Putamen (tissue), 1 donor: ENCODE results near the gene RPS6KA5.
"Not testable (repeated sequence)": the region's sequence is repeated elsewhere in the genome, so short reads cannot be mapped to it uniquely, and the experiment has no call there.

Experiments used
- DNase-seq: peaks from one replicate; pipeline ENCODE4 v3.0.0-alpha.2; 2016; ENCODE audit warnings: low spot score

RPS6KA5 gene

GRCh38 chr14:90830931-90831701, 229.3 kb downstream of the RPS6KA5 start:
- no peak for DNase-seq

- no peak for DNase-seq
Observed at GRCh38 chr14:90829677-90830076, 230.8 kb downstream of the RPS6KA5 start.

GRCh38 chr14:90828642-90829487, 231.6 kb downstream of the RPS6KA5 start:
- no peak for DNase-seq

DNA sequence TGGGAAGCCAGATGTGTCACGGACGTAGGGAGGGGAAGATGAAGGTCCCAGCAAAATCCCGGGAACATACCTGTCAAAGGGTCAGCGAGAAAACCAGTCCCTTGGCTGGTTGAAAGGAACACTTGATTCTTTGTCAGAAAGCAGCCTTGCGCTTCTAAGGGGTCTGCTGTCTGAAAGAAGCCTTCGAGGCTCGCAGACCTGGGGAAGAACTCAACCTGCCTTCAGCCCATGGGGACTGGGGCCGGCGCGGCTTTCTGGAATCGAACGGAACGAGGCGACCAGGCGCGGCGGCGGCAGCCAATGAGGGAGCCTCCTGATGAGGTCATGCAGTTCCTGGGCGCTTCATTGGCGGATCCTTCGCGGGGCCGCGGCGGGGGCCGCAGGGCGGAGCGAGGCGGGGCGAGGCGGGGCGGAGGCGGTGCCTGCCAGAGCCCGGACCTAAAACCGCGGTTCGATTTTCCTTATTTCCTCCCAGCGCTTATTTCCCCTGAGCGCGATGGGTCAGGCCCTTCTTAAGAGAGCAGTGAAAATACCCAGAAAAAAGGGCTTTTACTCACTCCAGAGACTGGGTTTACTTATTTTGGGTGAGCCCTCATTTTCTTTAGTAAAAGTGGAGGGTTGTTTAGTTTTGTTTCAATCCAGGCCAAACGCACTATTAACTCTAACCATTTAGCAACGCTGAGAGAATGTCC, 232.4 kb downstream of the RPS6KA5 start:
- DNase-seq, result peak; percentile 93

- not testable (repeated sequence) for DNase-seq
Observed at GRCh38 chr14:90823542-90823941, 236.9 kb downstream of the RPS6KA5 start.

DNA sequence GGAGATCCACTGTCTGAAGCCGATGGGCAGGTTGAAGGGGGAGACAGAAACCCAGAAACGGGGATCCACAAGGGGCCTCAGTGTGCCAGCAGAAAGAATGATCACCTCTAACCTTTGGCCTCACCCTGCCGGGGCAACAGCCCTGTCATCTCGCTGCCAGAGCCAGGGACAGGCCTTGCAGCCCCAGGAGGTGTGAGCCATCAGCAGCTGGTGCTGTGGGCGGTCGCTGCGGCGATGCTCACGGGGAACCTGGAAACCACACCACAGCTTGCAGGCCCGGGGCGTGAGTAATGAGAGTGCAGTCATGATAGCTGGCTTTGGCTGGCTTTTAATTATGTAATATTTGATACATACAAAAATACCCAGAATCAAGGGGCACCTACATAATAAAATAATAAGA, 239.5 kb downstream of the RPS6KA5 start:
- no peak for DNase-seq

GRCh38 chr14:90819734-90820393, 240.6 kb downstream of the RPS6KA5 start:
- no peak for DNase-seq

DNA sequence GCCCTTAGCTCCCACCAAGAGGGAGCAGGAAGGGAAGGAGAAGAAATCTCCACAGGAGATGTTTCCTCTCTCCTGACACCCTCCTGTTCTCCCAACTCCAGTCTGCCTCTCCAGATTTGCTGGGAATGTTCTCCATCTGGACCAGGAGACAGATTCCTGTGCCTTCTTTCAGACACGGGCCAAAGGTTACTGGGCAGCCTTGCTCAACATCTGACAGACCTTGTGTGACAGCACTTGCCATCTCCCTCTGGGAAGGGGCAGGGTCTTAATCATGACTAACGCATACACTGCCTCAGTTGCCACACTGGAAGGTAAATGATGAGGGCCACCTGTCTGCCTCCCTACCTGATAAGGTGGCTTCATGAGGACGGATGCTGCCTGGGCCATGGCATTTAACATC, 241.7 kb downstream of the RPS6KA5 start:
- DNase-seq, result no peak

- DNase-seq, result no peak
Observed at GRCh38 chr14:90816681-90817436, 243.6 kb downstream of the RPS6KA5 start.

- no peak for DNase-seq
Observed at GRCh38 chr14:90815822-90816662, 244.4 kb downstream of the RPS6KA5 start, which contains the start of gene TTC7B. TTC7B (minus strand) TSS chr14:90816430; CDS start chr14:90816295, 135 bp downstream.

GRCh38 chr14:90815572-90815821, 244.9 kb downstream of the RPS6KA5 start:
- DNase-seq, result no peak

DNA sequence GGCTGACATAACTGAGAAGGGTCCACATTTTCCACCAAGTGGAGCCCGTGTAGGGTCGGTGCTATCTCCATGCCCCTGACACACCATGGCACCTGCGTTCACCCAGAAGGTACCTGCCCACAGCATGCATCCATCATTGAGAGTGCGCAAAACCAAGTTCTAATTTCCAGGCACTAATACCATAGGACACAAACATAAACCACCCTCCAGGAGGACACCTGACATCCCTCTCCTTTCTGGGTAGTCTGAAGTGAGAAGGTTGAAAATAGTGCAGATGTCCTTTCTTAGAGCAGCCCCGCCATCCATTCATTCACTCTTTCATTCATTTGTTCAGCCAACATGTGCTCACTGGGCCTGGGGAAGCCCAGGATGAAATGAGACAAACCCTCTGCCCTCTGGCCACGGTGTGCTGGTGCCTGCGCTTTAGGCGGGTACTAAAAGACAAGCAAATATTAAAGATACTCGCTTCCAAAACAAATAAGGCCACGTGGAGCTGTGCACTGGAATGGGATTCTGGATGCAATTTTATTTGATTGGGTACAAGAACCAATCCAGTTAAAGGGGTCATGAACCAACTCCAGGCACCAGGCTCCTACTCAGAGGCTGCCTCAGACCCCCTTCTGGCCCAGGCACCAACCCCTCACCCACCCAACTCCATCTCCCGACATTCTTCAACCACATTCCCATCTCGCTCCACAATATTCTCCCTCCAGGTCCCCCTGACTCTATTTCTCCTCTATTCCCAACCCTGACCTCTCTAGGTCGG, 245.5 kb downstream of the RPS6KA5 start:
- DNase-seq, result no peak

- DNase-seq, result no peak
Observed at GRCh38 chr14:90813442-90813841, 247.0 kb downstream of the RPS6KA5 start.

GRCh38 chr14:90812109-90812508, 248.3 kb downstream of the RPS6KA5 start:
- DNase-seq, result no peak

- no peak for DNase-seq
Observed at GRCh38 chr14:90811641-90812040, 248.8 kb downstream of the RPS6KA5 start.

GRCh38 chr14:90810806-90811205, 249.6 kb downstream of the RPS6KA5 start:
- no peak for DNase-seq

DNA sequence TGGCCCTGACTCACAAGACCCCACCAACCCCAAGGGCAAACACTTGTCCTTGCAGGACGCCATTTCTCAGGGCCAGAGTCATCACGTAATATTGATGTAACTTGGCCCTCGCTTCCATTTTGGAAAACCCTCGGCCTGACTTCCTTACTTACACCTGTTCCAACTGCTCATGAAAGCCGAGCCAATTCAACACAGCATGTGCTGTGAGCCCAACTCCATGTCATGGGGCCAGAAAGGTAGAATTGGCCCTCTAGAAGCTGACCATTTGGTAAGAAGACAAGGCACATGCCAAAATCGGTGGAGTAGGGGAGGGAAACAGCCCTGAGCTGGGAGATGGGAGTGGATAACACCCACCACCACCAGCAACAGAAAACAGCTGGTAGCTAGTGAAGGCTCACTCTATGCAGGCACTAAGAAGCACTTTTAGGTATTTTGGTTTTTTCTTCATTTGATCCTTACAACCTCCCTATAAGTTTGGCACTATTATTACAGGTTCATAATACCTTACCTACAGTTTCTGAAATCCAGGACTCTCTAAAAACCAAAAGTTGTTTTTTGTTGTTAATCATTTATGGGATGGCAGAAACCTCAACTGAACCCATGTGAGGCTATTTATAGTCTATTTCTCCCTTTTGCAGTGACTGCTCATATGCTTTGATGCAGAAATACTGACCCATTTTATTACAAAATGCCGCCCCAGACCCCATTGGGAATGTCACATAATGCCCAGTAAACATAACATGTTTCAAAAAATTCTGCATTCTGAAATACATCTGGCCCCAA, 250.7 kb downstream of the RPS6KA5 start:
- DNase-seq, result no peak

DNA sequence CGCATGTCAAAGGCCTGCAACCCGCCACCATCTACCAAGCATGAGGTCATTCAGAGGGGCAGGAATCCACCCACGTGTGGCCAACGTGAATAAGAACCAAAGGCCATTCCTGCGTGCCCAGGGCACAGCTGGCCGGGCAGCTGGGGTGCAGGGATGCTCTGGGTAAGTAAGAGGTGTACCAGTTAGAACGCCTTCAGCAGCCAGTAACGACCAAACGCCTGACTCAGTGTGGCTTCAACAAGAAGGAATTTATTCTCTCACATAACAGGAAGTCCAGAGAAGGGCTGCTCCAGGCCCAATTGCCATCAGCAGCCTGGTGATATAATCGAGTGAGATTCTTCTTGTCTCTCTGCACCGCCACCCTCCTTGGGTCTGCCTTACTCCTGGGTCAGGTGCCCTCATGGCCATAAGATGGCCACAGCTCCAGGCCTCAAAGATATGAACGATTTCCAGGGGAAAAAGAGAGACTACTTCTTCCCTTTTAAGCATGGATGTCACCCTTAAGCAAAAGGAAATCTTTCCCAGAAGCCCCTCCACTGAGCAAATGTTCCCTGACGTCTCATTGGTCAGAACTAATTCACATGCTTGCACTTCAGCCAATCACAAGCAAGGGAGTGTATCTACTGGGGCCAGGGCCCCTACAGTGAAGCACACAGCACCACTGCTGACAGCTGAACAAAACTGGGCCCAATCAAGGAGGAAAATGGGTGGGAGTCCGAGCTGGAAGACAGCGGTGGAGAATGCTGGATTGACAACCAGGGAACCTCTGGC, 251.5 kb downstream of the RPS6KA5 start:
- no peak for DNase-seq
